ENCODE results near the gene CTNNBL1.

The CTNNBL1 gene

DNA sequence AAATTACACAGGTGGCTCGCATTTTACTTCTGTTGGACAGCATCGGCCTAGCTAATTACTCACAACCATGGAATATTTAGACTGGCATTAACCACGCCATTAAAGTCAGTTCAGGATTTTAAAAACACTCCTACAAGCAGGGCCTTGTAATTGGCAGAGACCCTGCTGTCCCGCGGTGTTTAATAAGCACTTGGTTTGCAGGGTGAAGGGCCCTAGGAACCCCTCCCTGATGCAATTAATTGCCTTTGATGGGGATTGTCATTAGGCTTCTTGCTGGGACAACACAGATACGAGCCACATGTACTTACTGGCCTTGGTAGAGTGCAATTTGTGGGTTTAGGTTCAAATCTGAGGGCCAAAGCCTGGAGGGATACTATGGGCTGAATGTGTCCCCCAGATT is 201.3 kb downstream of the CTNNBL1 start:
- in situ Hi-C loops (cut with MboI; ENCODE audit: low sequenced_read_pairs) = no loop called here

- in situ Hi-C loops (cut with MboI; ENCODE audit: low sequenced_read_pairs) = no loop called here
Measured at GRCh38 chr20:37896932-37897548, 203.2 kb downstream of the CTNNBL1 start.

DNA sequence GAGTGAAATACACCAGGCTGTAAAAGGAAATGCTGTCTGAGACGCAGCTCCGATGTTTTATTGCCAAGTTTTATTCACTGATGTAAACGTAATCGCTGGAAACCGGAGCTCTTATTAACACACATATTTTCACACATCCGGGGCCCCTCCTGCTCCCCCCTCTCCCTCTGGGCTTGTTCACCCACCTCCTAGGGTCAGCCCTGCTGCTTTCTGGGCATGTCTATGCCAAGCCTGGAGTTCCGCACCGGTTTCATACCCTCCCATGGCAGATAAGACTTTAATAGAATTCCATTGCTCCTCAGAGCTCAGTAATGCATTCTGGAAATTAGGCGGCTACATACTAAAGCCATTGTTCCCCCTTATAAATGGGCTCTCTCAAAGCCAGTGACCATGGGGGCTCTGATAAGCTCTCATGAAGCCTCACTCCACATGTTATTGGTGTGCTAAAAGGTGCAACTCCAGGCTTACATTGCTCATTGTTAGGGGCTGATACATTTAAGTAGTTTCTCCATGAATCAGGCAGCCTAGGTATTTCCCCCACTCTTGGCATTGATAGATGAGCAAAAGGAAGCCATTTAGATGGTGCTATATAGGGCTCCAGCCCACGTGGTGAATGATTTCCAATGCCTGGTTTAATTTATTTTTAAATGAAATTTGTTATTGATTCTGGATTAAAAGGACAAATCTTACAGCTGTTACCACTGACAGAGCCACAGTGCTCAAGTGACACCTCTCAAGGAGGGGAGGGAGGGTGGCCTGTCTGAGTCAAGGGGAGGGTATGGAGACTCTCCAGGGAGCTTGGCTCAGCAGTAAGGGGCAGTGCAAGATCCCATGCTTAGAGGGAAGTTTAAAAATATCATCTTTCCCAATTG is 204.6 kb downstream of the CTNNBL1 start:
- in situ Hi-C loops (cut with MboI; ENCODE audit: low sequenced_read_pairs) = no loop called here

DNA sequence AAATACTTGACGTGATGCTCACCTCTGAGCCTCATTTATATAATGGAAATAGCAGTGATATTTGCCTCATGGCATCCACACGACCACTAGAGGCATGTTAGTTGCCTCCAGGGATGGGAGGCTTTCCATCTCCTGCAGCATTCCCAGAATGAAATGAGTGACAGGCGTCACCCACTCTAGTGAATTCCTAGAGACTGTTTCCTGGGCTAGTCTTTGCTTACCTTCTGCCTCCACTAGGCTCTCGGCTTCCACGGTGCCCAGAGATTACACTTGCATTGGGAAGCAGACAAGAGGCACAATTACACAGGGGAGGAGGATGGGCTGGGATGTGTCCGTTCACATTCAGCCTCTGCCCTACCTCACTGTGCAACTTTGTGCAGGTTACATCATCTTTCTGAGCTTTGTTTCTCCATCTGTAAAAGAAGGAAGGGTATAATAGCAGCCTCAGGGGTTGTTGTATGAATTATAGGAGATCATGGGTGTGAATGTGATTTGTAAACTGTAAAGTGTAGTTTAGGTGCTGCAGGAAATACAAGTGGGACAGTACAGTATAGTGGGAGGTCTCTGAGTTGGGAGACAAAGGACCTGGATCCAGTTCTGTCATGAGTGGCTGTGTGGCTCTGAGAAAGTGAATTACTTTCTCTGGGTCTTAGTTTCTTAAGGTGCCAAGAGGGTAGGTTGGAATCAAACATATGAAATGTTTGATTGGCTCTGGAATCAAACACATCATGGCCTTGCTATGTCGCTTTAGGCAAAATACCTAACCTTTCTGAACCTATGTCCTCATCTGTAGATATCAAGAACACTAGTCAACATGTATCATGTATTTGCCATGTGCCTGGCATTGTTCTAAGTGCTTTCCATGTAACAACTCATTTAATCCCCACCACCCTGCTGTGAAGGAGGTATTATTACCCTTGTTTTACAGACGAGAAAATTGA is 205.5 kb downstream of the CTNNBL1 start:
- in situ Hi-C loops (cut with MboI; ENCODE audit: low sequenced_read_pairs) = no loop called here

- in situ Hi-C loops (cut with MboI; ENCODE audit: low sequenced_read_pairs) = no loop called here
Measured at GRCh38 chr20:37901240-37901639, 207.4 kb downstream of the CTNNBL1 start.

GRCh38 chr20:37901654-37902503 is 208.0 kb downstream of the CTNNBL1 start:
- in situ Hi-C loops (cut with MboI; ENCODE audit: low sequenced_read_pairs) = no loop called here

- in situ Hi-C loops (cut with MboI; ENCODE audit: low sequenced_read_pairs) = no loop called here
Measured at GRCh38 chr20:37902504-37903313, 208.9 kb downstream of the CTNNBL1 start, which contains the start of gene VSTM2L. TSS of gene VSTM2L (plus strand) at chr20:37903127. CDS start at chr20:37903351, 224 bp downstream.

- in situ Hi-C loops (cut with MboI; ENCODE audit: low sequenced_read_pairs) = no loop called here
Measured at GRCh38 chr20:37903317-37904007, 209.6 kb downstream of the CTNNBL1 start.

- in situ Hi-C loops (cut with MboI; ENCODE audit: low sequenced_read_pairs) = no loop called here
Measured at GRCh38 chr20:37904008-37904642, 210.3 kb downstream of the CTNNBL1 start.

DNA sequence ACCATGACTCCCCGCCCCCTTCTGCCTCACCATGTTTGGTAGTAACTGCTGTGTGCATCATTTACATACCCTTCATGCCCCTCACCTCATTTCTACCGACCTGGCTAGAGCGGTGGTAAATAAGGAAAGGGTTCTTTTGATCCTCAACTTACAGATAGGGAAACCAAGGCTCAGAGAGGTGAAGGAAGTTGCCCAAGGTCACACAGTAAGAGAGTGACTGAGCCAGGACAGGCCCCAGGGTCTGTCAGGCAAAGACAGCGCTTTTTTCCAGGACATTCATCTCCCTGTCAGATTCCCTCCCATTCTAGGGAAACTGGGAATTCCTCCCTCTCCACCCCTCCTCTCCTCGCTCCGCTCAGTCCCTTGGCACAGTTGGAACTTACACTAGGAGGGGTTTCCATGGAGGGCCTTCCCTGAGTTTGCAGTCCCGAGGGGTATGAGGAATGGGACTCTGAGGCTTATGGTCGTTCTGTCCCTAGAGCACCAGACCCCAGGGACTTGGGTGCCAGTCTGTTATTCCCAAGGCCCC is 211.1 kb downstream of the CTNNBL1 start:
- in situ Hi-C loops (cut with MboI; ENCODE audit: low sequenced_read_pairs) = no loop called here

DNA sequence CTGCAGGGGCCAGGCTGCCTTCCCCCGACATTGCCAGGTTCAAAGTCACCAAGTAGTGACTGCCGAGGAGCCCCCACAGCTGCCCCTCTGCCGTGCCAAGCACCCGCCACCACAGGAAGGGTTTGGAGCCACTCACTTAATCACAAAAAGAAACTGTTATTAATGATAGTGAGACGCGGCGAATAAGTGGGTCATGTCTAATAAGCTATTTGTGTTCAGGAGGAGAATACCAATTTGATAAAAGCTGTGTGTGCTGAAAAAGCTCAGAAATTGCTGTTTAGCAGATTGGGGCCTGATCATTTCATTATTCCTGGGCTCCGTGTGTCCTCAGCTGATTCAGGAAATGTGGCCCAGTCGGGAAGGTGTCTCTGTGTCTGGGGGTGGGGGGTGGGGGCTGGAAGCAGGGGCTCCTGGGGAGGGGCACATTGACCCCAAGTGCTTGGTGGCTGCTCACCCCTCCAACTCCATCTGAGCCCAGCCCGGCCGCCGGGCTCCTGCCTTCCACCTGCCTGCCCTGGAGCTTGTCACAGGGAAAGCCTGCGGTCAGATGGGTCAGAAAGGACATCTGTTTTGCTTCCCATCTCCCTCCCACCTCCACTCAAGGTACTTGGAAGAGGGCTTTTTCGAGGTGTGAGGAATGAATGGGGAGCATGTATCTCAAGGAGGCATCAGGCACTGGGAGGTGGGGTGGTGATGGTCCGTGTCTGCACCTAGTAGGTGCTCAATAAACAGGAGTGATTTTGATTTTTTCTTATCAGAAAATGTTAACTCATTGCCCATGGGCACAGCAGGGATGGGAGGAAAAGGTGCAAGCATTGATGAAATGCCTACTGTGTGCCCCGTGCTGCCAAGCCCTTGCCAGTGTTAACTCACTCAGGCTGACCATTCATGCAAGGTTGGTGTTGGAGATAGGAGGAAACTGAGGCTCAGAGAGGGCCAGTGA is 212.1 kb downstream of the CTNNBL1 start:
- in situ Hi-C loops (cut with MboI; ENCODE audit: low sequenced_read_pairs) = no loop called here

GRCh38 chr20:37907330-37907676 is 213.5 kb downstream of the CTNNBL1 start:
- in situ Hi-C loops (cut with MboI; ENCODE audit: low sequenced_read_pairs) = no loop called here

DNA sequence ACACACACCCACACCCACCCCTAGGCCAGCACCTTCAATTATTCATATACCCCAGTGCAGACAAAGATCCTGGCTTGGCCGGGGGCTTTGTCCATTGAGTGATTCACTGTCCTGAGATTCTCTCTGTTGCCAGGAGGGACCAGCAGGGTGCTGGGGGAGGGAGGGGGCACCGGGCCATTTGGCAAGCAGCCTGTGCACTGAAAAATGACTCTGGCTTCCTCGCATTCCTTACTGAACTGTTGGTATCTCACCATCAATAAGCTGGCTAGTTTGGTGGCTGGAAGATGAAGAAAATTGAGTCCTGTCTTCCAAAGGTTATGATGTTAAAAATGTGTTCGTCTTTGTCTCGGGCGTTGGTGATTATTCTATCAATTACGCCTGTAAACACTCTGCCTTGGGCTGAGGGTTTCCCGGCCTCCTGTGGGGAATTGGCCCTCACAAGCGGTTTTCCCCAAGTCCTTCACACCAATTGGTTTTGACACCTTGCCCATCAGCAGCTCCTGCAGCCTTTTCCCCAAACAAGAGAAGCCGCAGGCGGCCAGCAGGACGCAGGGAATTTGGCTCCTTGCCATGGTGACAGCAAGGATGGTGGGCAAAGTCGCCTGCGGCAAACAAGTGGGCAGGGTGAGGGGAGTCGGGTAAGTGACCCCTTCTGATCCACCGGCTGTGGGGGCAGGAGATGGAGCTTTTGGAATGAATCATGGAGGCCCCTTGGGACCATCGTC is 214.0 kb downstream of the CTNNBL1 start:
- in situ Hi-C loops (cut with MboI; ENCODE audit: low sequenced_read_pairs) = no loop called here

DNA sequence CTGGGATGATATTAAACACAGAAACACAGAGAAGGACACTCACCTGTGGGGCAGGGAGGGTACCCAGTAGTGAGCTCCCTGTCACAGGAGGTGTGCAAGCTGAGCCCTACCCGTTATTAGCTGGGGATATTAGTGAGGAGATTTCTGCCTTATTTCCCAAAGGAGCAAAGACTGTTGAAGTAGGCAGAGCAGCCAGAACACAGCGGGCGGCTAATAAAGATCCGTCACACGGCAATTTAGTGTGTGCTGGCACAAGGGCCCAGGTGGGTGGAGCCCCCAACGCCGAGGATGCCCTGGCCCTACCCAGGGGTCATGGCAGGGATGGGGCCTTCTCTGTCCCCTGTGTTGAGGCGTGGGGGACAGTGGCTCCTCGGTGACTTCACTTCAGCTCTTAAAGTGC is 217.4 kb downstream of the CTNNBL1 start:
- in situ Hi-C loops (cut with MboI; ENCODE audit: low sequenced_read_pairs) = no loop called here

- in situ Hi-C loops (cut with MboI; ENCODE audit: low sequenced_read_pairs) = no loop called here
Measured at GRCh38 chr20:37911838-37912281, 218.0 kb downstream of the CTNNBL1 start.

GRCh38 chr20:37912874-37913273 is 219.0 kb downstream of the CTNNBL1 start:
- in situ Hi-C loops (cut with MboI; ENCODE audit: low sequenced_read_pairs) = no loop called here

Measured in HL-60/S4 treated with retinoic acid at 250 ng/mL for 4 days and 3 days (cell line).